Measurements from ENCODE around the gene GRIA1. TPM values are rescaled to one million over a fixed set of nuclear protein-coding genes. Genes with fewer than 3 reads are reported as not detected.

Gene GRIA1
- total and polyA plus RNA-seq, 2 of the 4 experiments (the other 2 are of a cell fraction): 0.48 to 1.3 TPM

GRCh38 chr5:153485641-153486040 is 4.8 kb upstream of the GRIA1 start:
- in situ Hi-C loops (cut with MboI; ENCODE audit: low sequenced_read_pairs) (loop anchor here (10.0 kb wide), 1 partner anchor 479 kb away; no protein-coding TSS in a partner anchor), intact Hi-C loops (cut with micrococcal nuclease) (no loop called here), dilution Hi-C loops (cut with HindIII; ENCODE audit: low sequenced_read_pairs, unreplicated experiment) (no loop called here)
- no peak overlapping the region for H3K14ac ChIP-seq (replicated peaks; ENCODE audit: low read depth, low read length)
- H2BK5ac ChIP-seq (ENCODE audit: low read depth, low read length, poor library complexity, severe bottlenecking): no peak overlapping the region
- H4K5ac ChIP-seq (ENCODE audit: low read depth, low read length): no peak overlapping the region
- no peak overlapping the region for H3K4me3 ChIP-seq (ENCODE audit: insufficient read depth, low read depth, low read length)
- H2BK20ac ChIP-seq (ENCODE audit: low read depth, low read length): no peak overlapping the region
- no peak for TF ChIP-seq SMC3 (IDR thresholded peaks at IDR 0.05; ENCODE audit: low read depth, low read length)
- TF ChIP-seq USF2 (IDR thresholded peaks at IDR 0.05; ENCODE audit: low read depth, low read length): no peak
- TF ChIP-seq CEBPB (IDR thresholded peaks at IDR 0.05; ENCODE audit: low read depth, low read length): no peak
- TF ChIP-seq NFE2L2 (IDR thresholded peaks at IDR 0.05; ENCODE audit: low read depth, low read length): no peak
- no peak for TF ChIP-seq CTCF (conservative IDR thresholded peaks at IDR 0.05; ENCODE audit: low read depth, low read length)
- no peak for TF ChIP-seq FOS (IDR thresholded peaks at IDR 0.05; ENCODE audit: low read depth, low read length)
- TF ChIP-seq RCOR1 (IDR thresholded peaks at IDR 0.05; ENCODE audit: insufficient replicate concordance, low read length): no peak
- TF ChIP-seq RFX5 (IDR thresholded peaks at IDR 0.05; ENCODE audit: low read depth, low read length): no peak
- no peak for TF ChIP-seq MAZ (IDR thresholded peaks at IDR 0.05; ENCODE audit: borderline replicate concordance, low read depth, low read length)
- H3K18ac ChIP-seq (ENCODE audit: low read depth, low read length): no peak overlapping the region
- H3K4me2 ChIP-seq (ENCODE audit: low read depth, low read length): no peak overlapping the region
- no peaks in the 10 kb centered on the region for H3K9me3 ChIP-seq (ENCODE audit: control insufficient read depth, insufficient read depth, low read length)
- H3K9me1 ChIP-seq (ENCODE audit: insufficient read depth, low read length): no peaks in the 10 kb centered on the region
- H4K8ac ChIP-seq (ENCODE audit: low read depth in 2 of 2, low read length in 2 of 2): no peak overlapping the region
- no peak overlapping the region for H2BK15ac ChIP-seq (ENCODE audit: low read depth, low read length)
- CTCF ChIA-PET: interaction anchor here (0.6 kb wide), 2 partner anchors 9 to 1651 kb away, joined by 3 to 4 read pairs; no protein-coding TSS in a partner anchor
- H3K4me1 ChIP-seq (ENCODE audit: control insufficient read depth, insufficient read depth, low read length): no peaks in the 10 kb centered on the region
- no peak overlapping the region for H2BK120ac ChIP-seq (ENCODE audit: low read depth, low read length)
- no CpG with 5 or more reads among the region's 2 CpGs for WGBS, 2 experiments (ENCODE audit: extremely low coverage in 2 of 2, insufficient read length in 1 of 2)
- H2AK9ac ChIP-seq (replicated peaks; ENCODE audit: low read depth, low read length, poor library complexity): no peak overlapping the region
- H4K20me1 ChIP-seq (ENCODE audit: insufficient read depth, low read length): no peaks in the 10 kb centered on the region
- no peaks in the 10 kb centered on the region for H3K79me1 ChIP-seq (ENCODE audit: low read depth in 1 of 2, low read length in 2 of 2)
- ATAC-seq (ENCODE audit: low read depth) (no peak), DNase-seq (no peak)
- H3K9ac ChIP-seq (ENCODE audit: low read depth, low read length): no peak overlapping the region
- no peaks in the 10 kb centered on the region for H3K27me3 ChIP-seq (ENCODE audit: control insufficient read depth, insufficient read depth, low read length)
- no peak overlapping the region for H2AK5ac ChIP-seq (ENCODE audit: low read depth, low read length)
- no peak overlapping the region for H2AFZ ChIP-seq (replicated peaks; ENCODE audit: low read length, poor library complexity)
- no TSS peak for BruUV-seq (replicated peaks)
- H3K23ac ChIP-seq (ENCODE audit: low read depth, low read length): no peak overlapping the region
- H3K4ac ChIP-seq (ENCODE audit: low read depth, low read length): no peak overlapping the region
- H3K36me3 ChIP-seq (ENCODE audit: control insufficient read depth, insufficient read depth, low read length): no peaks in the 10 kb centered on the region
- H3K27ac ChIP-seq (ENCODE audit: insufficient read depth, low read length): no peak overlapping the region
- H3K56ac ChIP-seq (ENCODE audit: extremely low read depth, insufficient read depth, low read length): no peak overlapping the region
- POLR2A ChIA-PET (ENCODE audit: unreplicated experiment): no interaction called here
- H4K91ac ChIP-seq (ENCODE audit: insufficient read depth, low read depth, low read length): no peak overlapping the region
